Measurements from ENCODE around the gene NCKAP5L. TPM values are rescaled to one million over a fixed set of nuclear protein-coding genes. Genes with fewer than 3 reads are reported as not detected.
A peak's percentile ranks its signal among the peaks of the same experiment; 100 is the strongest.

NCKAP5L gene
- total RNA-seq, 1 donor from 2014 or later, result 44.4 TPM

DNA sequence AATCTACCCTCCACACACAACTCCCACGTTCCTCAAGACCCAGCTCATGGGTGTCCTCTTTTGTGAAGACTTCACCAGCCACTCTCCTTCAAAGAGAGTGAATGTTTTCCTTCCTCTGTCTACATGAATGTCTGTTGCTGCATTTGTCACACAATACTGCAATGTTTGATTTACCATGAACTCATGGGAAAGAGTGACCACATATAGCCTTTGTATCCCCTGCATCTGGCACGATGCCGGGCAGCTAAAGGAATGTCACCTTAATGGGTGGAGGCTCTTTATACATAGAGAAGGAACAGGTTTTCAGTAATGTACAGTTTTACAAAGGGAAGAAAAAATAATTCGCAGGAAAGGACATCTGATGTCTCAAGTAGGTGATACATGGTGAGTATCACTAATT lies 26.8 kb upstream of the NCKAP5L start:
- H3K27ac Mint-ChIP-seq, result no peak overlapping the region
- H3K36me3 Mint-ChIP-seq, result no peaks in the 10 kb centered on the region

GRCh38 chr12:49853671-49854070 lies 25.5 kb upstream of the NCKAP5L start:
- Mint-ChIP-seq H3K27me3 (ENCODE audit: low read depth) (peaks cover 76% of the 10 kb centered on the region), H3K4me1 (no peaks in the 10 kb centered on the region), H3K27ac (no peak overlapping the region), H3K36me3 (no peaks in the 10 kb centered on the region), H3K9me3 (no peaks in the 10 kb centered on the region), H3K4me3 (no peak overlapping the region)
- no peak for DNase-seq (ENCODE audit: low spot score in 2 of 2, unreplicated experiment in 2 of 2)
- TF ChIP-seq, protein P1, sequence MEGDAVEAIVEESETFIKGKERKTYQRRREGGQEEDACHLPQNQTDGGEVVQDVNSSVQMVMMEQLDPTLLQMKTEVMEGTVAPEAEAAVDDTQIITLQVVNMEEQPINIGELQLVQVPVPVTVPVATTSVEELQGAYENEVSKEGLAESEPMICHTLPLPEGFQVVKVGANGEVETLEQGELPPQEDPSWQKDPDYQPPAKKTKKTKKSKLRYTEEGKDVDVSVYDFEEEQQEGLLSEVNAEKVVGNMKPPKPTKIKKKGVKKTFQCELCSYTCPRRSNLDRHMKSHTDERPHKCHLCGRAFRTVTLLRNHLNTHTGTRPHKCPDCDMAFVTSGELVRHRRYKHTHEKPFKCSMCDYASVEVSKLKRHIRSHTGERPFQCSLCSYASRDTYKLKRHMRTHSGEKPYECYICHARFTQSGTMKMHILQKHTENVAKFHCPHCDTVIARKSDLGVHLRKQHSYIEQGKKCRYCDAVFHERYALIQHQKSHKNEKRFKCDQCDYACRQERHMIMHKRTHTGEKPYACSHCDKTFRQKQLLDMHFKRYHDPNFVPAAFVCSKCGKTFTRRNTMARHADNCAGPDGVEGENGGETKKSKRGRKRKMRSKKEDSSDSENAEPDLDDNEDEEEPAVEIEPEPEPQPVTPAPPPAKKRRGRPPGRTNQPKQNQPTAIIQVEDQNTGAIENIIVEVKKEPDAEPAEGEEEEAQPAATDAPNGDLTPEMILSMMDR (IDR thresholded peaks at IDR 0.05; ENCODE audit: unreplicated experiment), result no peak

More for the DNA sequence above, 26.8 kb upstream of the NCKAP5L start:
- Mint-ChIP-seq H3K9me3 (peaks cover 5% of the 10 kb centered on the region), H3K4me1 (no peaks in the 10 kb centered on the region), H3K27me3 (ENCODE audit: low read depth) (peaks cover 69% of the 10 kb centered on the region), H3K4me3 (no peak overlapping the region)
- DNase-seq (ENCODE audit: low spot score in 2 of 2, unreplicated experiment in 2 of 2), result no peak
- TF ChIP-seq, protein P1 (IDR thresholded peaks at IDR 0.05; ENCODE audit: unreplicated experiment), result no peak

GRCh38 chr12:49847161-49847560 lies 18.9 kb upstream of the NCKAP5L start:
- no peak for DNase-seq (ENCODE audit: low spot score in 2 of 2, unreplicated experiment in 2 of 2)

DNA sequence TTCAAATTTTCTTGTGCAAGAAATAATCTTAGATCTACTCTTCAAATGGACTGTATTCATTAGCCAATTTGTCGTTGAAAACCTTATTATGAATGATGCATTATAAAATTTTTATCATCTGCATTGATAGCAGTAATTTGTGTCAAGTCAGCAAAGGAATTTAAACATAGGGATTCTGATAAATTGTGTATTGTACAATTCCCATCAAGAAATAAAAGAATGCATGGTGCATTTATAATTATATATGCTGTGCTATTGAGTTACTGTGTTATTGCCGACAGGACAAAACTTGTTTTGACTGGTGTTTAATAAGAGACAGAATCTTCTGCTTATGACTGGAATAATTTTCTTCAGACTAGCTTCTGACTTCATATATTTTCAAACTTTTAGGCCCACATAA lies 17.8 kb upstream of the NCKAP5L start:
- TF ChIP-seq, protein P1 (IDR thresholded peaks at IDR 0.05; ENCODE audit: unreplicated experiment), result no peak
- no peak for DNase-seq (ENCODE audit: low spot score in 2 of 2, unreplicated experiment in 2 of 2)
- Mint-ChIP-seq H3K27ac (no peak overlapping the region), H3K4me3 (no peak overlapping the region), H3K36me3 (no peaks in the 10 kb centered on the region), H3K9me3 (no peaks in the 10 kb centered on the region), H3K4me1 (peaks cover 16% of the 10 kb centered on the region), H3K27me3 (ENCODE audit: low read depth) (peaks cover 50% of the 10 kb centered on the region)

More at GRCh38 chr12:49847161-49847560, 18.9 kb upstream of the NCKAP5L start:
- no peak overlapping the region for H3K27ac Mint-ChIP-seq
- H3K36me3 Mint-ChIP-seq, result no peaks in the 10 kb centered on the region
- H3K4me1 Mint-ChIP-seq, result peaks cover 8% of the 10 kb centered on the region
- H3K4me3 Mint-ChIP-seq, result no peak overlapping the region
- H3K9me3 Mint-ChIP-seq, result no peaks in the 10 kb centered on the region
- TF ChIP-seq, protein P1 (IDR thresholded peaks at IDR 0.05; ENCODE audit: unreplicated experiment), result no peak
- peaks cover 61% of the 10 kb centered on the region for H3K27me3 Mint-ChIP-seq (ENCODE audit: low read depth)

DNA sequence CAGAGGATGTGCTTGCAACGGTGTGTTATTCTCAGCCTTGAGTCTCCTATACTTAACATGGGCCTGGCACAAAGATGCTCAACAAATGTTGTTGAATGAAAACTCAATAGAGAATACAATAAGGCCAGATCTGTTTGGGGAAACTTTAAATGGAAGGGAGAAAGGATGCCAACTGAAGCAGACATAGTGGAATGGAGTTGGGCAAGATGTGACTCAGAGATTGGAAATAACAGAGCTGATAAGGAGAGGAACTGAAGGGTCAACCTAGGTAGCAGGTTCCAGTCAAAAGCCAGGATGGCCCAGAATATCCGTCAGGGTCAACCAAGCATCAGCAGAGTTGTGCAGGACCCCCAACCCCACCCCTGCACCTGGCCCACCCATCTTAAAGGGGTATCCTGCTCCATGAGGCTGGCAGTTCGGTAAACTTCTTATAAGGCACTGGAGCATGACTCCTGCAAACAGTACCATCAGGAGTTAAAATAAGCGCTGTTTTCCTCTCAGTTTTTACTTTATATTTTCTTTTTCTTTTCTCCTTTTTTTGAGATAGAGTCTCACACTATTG lies 15.7 kb upstream of the NCKAP5L start:
- H3K4me3 Mint-ChIP-seq, result no peak overlapping the region
- DNase-seq (ENCODE audit: low spot score in 2 of 2, unreplicated experiment in 2 of 2), result no peak
- no peaks in the 10 kb centered on the region for H3K9me3 Mint-ChIP-seq
- no peak overlapping the region for H3K27ac Mint-ChIP-seq
- TF ChIP-seq, protein P1 (IDR thresholded peaks at IDR 0.05; ENCODE audit: unreplicated experiment), result no peak
- no peaks in the 10 kb centered on the region for H3K36me3 Mint-ChIP-seq
- peaks cover 20% of the 10 kb centered on the region for H3K4me1 Mint-ChIP-seq
- H3K27me3 Mint-ChIP-seq (ENCODE audit: low read depth), result peaks cover 34% of the 10 kb centered on the region

DNA sequence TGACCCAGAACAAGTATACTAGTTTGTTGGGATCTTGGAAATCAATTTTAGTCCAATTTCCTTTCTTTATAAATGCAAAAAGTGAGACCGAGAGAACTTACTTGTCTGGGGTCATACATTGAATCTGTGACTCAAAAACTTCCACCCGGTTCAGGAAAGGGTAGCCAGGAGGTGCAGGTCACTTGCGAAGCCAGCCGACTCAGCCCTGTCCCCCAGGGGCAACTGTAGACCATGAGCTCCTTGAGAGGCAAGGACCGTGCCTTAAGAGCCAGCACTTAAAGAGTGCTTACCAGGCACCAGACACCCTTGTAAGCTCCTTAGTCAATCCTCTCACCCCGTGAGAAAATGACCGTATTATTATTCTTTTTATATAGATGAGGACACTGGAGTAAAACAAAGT lies 15.2 kb upstream of the NCKAP5L start:
- H3K27me3 Mint-ChIP-seq (ENCODE audit: low read depth), result peaks cover 28% of the 10 kb centered on the region
- H3K9me3 Mint-ChIP-seq, result no peaks in the 10 kb centered on the region
- DNase-seq (ENCODE audit: low spot score in 2 of 2, unreplicated experiment in 2 of 2), result no peak
- TF ChIP-seq, protein P1 (IDR thresholded peaks at IDR 0.05; ENCODE audit: unreplicated experiment), result no peak
- peak overlapping the region; percentile 90 for H3K4me3 Mint-ChIP-seq
- H3K27ac Mint-ChIP-seq, result peak overlapping the region; percentile 99
- H3K4me1 Mint-ChIP-seq, result peaks cover 20% of the 10 kb centered on the region
- H3K36me3 Mint-ChIP-seq, result no peaks in the 10 kb centered on the region

All from mesothelial cell of epicardium (in vitro differentiated cells).